Measurements from ENCODE around the gene ECEL1.
A peak's percentile ranks its signal among the peaks of the same experiment; 100 is the strongest.
"Not testable (repeated sequence)": the region's sequence is repeated elsewhere in the genome, so short reads cannot be mapped to it uniquely, and the experiment has no call there.

Gene ECEL1

DNA sequence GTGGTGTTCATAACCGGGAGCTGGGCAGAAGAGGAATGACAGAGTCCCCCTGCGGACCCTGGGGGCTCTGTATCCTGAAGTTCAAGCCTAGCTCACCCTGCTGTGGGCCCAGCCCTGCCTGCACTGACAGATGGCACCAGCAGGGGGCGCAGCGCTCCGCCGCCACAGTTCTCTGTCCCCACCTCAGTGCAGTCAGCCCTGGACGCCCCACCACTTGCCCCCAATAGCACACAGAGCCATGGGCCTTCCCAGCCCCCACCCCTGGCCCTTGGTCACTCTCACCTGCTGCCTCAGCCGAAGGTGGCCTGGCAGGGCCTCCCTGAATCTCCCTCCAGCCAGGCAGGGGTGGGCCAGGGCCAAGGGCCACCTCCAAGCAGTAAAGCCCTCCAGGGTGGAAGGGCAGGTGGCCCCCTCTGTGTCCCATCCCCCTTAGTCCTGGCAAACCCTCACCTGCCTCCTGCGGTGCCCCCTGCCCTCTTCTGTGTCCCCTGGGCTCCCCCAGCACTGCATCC is 41.3 kb downstream of the ECEL1 start:
- not testable (repeated sequence) for H3K4me3 ChIP-seq (ENCODE audit: low read depth in 1 of 2, low read length in 2 of 2); H3K4me2 ChIP-seq (ENCODE audit: insufficient read depth, low read length); H3K27me3 ChIP-seq (ENCODE audit: insufficient read depth, low read length, poor library complexity); H3K9me3 ChIP-seq (ENCODE audit: insufficient read depth, low read length, severe bottlenecking); H3K4me1 ChIP-seq (ENCODE audit: insufficient read depth, low read length); H3K27ac ChIP-seq (ENCODE audit: low read length); H3K9ac ChIP-seq (ENCODE audit: low read depth, low read length); H2AFZ ChIP-seq (ENCODE audit: low read depth, low read length); H4K20me1 ChIP-seq (ENCODE audit: insufficient read depth, low read length); H3K36me3 ChIP-seq (ENCODE audit: insufficient read depth, low read length); DNase-seq; H3K79me2 ChIP-seq (ENCODE audit: insufficient read depth, low read length)
- peak; percentile 64 for ATAC-seq (ENCODE audit: insufficient read depth, low read depth)
- TF ChIP-seq, protein P1, sequence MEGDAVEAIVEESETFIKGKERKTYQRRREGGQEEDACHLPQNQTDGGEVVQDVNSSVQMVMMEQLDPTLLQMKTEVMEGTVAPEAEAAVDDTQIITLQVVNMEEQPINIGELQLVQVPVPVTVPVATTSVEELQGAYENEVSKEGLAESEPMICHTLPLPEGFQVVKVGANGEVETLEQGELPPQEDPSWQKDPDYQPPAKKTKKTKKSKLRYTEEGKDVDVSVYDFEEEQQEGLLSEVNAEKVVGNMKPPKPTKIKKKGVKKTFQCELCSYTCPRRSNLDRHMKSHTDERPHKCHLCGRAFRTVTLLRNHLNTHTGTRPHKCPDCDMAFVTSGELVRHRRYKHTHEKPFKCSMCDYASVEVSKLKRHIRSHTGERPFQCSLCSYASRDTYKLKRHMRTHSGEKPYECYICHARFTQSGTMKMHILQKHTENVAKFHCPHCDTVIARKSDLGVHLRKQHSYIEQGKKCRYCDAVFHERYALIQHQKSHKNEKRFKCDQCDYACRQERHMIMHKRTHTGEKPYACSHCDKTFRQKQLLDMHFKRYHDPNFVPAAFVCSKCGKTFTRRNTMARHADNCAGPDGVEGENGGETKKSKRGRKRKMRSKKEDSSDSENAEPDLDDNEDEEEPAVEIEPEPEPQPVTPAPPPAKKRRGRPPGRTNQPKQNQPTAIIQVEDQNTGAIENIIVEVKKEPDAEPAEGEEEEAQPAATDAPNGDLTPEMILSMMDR (IDR thresholded peaks at IDR 0.05; ENCODE audit: borderline replicate concordance, extremely low read depth, low read length, poor library complexity, severe bottlenecking), result peak; percentile 2

DNA sequence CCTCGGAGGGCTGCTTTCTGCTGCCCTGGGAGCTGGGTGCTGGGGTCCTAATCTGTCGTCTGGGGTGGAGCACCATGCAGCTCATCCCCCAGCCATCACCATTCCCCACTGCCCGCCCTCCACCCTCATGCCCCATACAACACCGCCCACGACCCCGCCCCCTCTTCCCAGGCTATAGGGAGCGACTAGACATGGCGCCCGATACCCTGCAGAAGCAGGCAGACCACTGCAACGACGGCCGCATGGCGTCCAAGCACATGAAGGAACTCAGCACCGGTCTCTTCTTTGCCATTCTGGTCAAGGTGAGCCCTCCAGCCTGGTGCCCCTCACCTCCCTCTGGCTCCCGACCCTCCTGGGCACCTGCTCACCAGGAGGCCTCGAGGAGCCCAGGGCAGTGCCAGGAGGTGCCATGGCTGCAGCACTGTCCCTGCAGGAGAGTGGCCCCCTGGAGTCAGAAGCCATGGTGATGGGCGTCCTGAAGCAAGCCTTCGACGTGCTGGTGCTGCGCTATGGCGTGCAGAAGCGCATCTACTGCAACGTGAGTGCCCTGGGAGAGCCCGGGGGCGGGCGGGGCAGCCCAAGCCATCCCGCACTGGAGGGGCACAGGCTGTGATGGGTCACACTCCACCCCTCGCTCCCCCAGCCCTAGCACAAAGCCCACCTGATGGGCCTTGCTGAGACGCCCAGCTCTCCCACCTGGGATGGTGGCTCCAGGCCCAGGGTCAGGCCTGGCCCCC is 42.3 kb downstream of the ECEL1 start:
- not testable (repeated sequence) for H3K4me2 ChIP-seq (ENCODE audit: insufficient read depth, low read length); H3K27me3 ChIP-seq (ENCODE audit: insufficient read depth, low read length, poor library complexity); H3K27ac ChIP-seq (ENCODE audit: low read length); H2AFZ ChIP-seq (ENCODE audit: low read depth, low read length); H4K20me1 ChIP-seq (ENCODE audit: insufficient read depth, low read length); H3K79me2 ChIP-seq (ENCODE audit: insufficient read depth, low read length); H3K36me3 ChIP-seq (ENCODE audit: insufficient read depth, low read length); H3K9me3 ChIP-seq (ENCODE audit: insufficient read depth, low read length, severe bottlenecking); ATAC-seq (ENCODE audit: insufficient read depth, low read depth); DNase-seq; H3K4me3 ChIP-seq (ENCODE audit: low read depth in 1 of 2, low read length in 2 of 2); H3K4me1 ChIP-seq (ENCODE audit: insufficient read depth, low read length); H3K9ac ChIP-seq (ENCODE audit: low read depth, low read length)

DNA sequence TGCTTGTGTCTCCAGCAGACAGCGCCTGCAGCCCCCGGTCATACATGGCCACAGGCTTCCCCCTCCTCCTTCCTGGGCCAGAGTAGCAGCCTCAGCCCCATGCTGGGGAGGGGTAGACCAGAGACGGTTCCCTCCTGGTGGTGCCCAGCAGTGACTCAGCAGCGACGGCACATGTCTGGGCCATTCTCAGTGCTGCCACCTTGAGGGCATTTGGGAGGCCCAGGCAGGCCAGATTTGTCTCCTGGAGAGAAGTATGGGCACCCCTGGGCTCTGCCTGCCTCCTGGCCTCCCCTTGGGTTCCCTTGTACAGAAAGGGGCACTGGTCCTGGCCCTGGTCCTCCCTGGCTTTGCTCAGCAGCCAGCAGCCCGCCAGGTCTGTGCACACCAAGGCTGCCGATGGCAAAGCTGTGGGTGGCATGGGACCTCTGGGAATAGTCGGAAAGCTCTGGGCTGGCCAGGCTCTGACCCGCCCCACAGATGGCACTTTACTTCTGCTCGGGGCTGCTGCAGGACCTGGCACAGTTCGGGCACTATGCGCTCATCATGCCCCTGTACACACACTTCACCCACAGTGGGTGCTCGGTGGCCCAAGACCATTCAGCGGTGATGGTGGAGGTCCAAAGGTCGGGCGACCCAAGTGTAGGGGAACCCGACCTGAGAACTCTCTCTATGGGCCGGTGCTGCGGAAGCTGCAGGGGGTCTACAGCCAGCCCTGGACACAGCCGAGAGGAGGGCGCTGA is 43.1 kb downstream of the ECEL1 start:
- Histone ChIP-seq H3K4me1 (ENCODE audit: insufficient read depth, low read length) (peaks cover 7% of the 10 kb centered on the region), H3K4me2 (ENCODE audit: insufficient read depth, low read length) (no peak overlapping the region), H2AFZ (ENCODE audit: low read depth, low read length) (peak overlapping the region; percentile 51; the same call in 1 of the 2 replicates), H3K9me3 (ENCODE audit: insufficient read depth, low read length, severe bottlenecking) (no peaks in the 10 kb centered on the region), H3K9ac (ENCODE audit: low read depth, low read length) (no peak overlapping the region), H3K4me3 (ENCODE audit: low read depth in 1 of 2, low read length in 2 of 2) (no peak overlapping the region), H3K79me2 (ENCODE audit: insufficient read depth, low read length) (no peaks in the 10 kb centered on the region), H3K27me3 (ENCODE audit: insufficient read depth, low read length, poor library complexity) (no peaks in the 10 kb centered on the region), H3K27ac (ENCODE audit: low read length) (no peak overlapping the region), H4K20me1 (ENCODE audit: insufficient read depth, low read length) (no peaks in the 10 kb centered on the region), H3K36me3 (ENCODE audit: insufficient read depth, low read length) (no peaks in the 10 kb centered on the region)
- DNase-seq (peak; percentile 76), ATAC-seq (ENCODE audit: insufficient read depth, low read depth) (peak; percentile 67)
- TF ChIP-seq EZH2 (IDR thresholded peaks at IDR 0.05; ENCODE audit: borderline replicate concordance, low read depth, low read length, severe bottlenecking), result no peak
- TF ChIP-seq, protein P1 (IDR thresholded peaks at IDR 0.05; ENCODE audit: borderline replicate concordance, extremely low read depth, low read length, poor library complexity, severe bottlenecking), result peak; percentile 77

DNA sequence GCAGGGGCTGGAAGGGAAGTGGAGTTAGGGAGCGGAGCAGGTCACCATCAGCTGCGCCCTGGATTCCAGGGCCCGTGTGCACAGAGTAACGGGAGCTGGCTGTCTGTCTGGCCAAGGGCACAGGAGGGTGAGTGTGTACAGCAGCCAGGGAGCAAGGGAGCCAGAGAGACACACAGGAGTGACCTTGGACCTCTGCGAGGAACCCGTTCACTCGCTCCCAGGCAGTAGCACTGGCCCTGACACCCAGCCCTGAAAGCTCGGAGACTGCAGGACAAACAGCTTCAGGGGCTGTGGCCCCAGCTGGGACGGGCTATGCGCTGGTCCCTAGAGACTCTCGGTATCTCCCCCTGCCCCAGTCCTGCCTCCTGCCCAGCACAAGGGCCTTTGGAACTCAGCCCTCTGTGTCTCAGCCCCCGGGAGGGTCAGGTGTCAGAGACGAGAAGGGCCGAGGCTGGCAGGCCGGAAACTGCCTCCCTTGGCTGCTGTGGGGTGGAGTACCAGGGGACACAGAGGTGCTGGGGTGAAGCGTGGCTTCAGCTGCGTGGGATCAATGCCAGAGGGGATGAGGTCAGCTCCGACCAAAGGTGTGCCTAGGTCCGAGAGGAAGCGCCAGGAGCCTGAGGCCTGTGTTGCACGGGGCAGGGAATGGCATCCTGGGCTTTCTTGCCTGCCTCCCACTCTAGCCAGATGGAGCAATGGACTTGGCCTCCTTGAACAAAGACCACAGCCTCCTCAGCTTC is 43.8 kb downstream of the ECEL1 start:
- not testable (repeated sequence) for DNase-seq; H3K27ac ChIP-seq (ENCODE audit: low read length)
- H2AFZ ChIP-seq (ENCODE audit: low read depth, low read length), result peak overlapping the region; percentile 51; the same call in 1 of the 2 replicates

DNA sequence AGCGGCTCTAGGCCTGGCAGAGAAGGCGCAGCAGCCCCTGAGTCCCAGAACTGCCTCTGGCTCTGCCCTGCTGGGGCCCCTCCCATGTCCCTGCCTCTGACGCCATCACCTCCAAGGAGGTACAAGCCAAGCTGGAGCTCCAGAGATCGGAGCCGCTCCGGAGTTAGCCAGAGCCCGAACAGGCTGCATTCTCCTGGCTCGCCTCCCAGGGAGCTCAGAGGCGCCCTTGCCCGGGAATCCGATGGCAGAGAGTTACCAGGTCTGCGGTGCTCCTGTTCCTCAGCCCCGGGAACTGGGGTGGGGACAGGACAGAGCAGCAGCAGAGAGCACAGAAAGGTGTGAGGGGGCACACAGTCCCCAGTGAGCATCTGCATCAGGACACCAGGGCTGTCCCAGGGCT is 44.6 kb downstream of the ECEL1 start:
- not testable (repeated sequence) for H2AFZ ChIP-seq (ENCODE audit: low read depth, low read length); H3K9me3 ChIP-seq (ENCODE audit: insufficient read depth, low read length, severe bottlenecking); DNase-seq; H3K27me3 ChIP-seq (ENCODE audit: insufficient read depth, low read length, poor library complexity); H3K36me3 ChIP-seq (ENCODE audit: insufficient read depth, low read length); H3K27ac ChIP-seq (ENCODE audit: low read length); H3K4me3 ChIP-seq (ENCODE audit: low read depth in 1 of 2, low read length in 2 of 2); H3K9ac ChIP-seq (ENCODE audit: low read depth, low read length); H3K79me2 ChIP-seq (ENCODE audit: insufficient read depth, low read length); H4K20me1 ChIP-seq (ENCODE audit: insufficient read depth, low read length); H3K4me2 ChIP-seq (ENCODE audit: insufficient read depth, low read length); H3K4me1 ChIP-seq (ENCODE audit: insufficient read depth, low read length); ATAC-seq (ENCODE audit: insufficient read depth, low read depth)

More for the DNA sequence above, 43.8 kb downstream of the ECEL1 start:
- H3K4me1 ChIP-seq (ENCODE audit: insufficient read depth, low read length); ATAC-seq (ENCODE audit: insufficient read depth, low read depth); H3K36me3 ChIP-seq (ENCODE audit: insufficient read depth, low read length); H3K4me3 ChIP-seq (ENCODE audit: low read depth in 1 of 2, low read length in 2 of 2); H3K79me2 ChIP-seq (ENCODE audit: insufficient read depth, low read length); H4K20me1 ChIP-seq (ENCODE audit: insufficient read depth, low read length); H3K27me3 ChIP-seq (ENCODE audit: insufficient read depth, low read length, poor library complexity); H3K4me2 ChIP-seq (ENCODE audit: insufficient read depth, low read length); H3K9ac ChIP-seq (ENCODE audit: low read depth, low read length); H3K9me3 ChIP-seq (ENCODE audit: insufficient read depth, low read length, severe bottlenecking): not testable (repeated sequence)

DNA sequence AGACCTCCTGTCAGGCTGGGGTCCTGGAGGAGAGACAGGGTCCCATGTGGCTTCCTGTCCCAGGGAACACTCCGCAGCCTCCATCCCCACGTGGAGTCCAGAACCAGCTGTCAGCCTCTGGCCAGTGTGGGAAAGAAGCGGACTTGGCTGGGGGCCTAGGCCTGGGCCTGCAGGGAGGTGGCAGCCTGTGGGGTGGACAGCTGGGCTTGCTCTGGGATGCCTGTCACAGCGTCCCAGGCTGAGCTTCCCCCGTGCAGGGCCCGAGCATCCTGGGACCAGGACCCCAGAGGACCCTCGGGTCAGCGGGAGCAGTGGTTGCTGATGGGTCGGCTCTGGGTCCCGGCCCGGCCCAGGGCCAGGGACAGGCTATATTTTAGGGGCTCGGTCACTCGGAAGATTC is 45.2 kb downstream of the ECEL1 start:
- H3K4me3 ChIP-seq (ENCODE audit: low read depth in 1 of 2, low read length in 2 of 2); H3K4me2 ChIP-seq (ENCODE audit: insufficient read depth, low read length); ATAC-seq (ENCODE audit: insufficient read depth, low read depth); H3K9me3 ChIP-seq (ENCODE audit: insufficient read depth, low read length, severe bottlenecking); H2AFZ ChIP-seq (ENCODE audit: low read depth, low read length); H3K27ac ChIP-seq (ENCODE audit: low read length); H3K27me3 ChIP-seq (ENCODE audit: insufficient read depth, low read length, poor library complexity); H3K4me1 ChIP-seq (ENCODE audit: insufficient read depth, low read length); H3K36me3 ChIP-seq (ENCODE audit: insufficient read depth, low read length); DNase-seq; H3K79me2 ChIP-seq (ENCODE audit: insufficient read depth, low read length); H3K9ac ChIP-seq (ENCODE audit: low read depth, low read length); H4K20me1 ChIP-seq (ENCODE audit: insufficient read depth, low read length): not testable (repeated sequence)

Data from DND-41 (cell line).